Measurements from ENCODE around the gene ETV6.

DNA sequence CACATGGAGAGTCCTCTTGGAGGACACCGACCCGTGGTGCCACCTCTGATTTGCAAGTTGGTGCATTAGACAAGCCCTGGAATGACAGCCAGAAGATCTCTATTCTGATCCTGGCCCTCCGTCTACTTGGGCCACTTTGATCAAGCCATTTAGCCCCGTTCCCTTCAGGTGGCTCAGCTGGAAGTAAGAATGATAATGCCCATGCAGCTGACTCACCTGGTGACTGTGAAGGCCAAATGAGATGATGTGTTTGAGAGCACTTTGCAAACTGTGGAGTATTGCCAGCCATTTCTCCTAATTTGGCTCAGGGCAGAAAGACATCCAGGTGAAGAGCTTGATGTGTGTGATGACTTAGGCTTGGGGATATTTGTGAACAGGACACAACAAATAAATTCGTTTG, 165.9 kb downstream of the ETV6 start:
- TF ChIP-seq POLR2A (IDR thresholded peaks at IDR 0.05) (no peak), POLR2AphosphoS5 (IDR thresholded peaks at IDR 0.05) (no peak)
- TF ChIP-seq, protein P1, sequence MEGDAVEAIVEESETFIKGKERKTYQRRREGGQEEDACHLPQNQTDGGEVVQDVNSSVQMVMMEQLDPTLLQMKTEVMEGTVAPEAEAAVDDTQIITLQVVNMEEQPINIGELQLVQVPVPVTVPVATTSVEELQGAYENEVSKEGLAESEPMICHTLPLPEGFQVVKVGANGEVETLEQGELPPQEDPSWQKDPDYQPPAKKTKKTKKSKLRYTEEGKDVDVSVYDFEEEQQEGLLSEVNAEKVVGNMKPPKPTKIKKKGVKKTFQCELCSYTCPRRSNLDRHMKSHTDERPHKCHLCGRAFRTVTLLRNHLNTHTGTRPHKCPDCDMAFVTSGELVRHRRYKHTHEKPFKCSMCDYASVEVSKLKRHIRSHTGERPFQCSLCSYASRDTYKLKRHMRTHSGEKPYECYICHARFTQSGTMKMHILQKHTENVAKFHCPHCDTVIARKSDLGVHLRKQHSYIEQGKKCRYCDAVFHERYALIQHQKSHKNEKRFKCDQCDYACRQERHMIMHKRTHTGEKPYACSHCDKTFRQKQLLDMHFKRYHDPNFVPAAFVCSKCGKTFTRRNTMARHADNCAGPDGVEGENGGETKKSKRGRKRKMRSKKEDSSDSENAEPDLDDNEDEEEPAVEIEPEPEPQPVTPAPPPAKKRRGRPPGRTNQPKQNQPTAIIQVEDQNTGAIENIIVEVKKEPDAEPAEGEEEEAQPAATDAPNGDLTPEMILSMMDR (IDR thresholded peaks at IDR 0.05): no peak
